Measurements from ENCODE around the gene DUOXA2.

The DUOXA2 gene

DNA sequence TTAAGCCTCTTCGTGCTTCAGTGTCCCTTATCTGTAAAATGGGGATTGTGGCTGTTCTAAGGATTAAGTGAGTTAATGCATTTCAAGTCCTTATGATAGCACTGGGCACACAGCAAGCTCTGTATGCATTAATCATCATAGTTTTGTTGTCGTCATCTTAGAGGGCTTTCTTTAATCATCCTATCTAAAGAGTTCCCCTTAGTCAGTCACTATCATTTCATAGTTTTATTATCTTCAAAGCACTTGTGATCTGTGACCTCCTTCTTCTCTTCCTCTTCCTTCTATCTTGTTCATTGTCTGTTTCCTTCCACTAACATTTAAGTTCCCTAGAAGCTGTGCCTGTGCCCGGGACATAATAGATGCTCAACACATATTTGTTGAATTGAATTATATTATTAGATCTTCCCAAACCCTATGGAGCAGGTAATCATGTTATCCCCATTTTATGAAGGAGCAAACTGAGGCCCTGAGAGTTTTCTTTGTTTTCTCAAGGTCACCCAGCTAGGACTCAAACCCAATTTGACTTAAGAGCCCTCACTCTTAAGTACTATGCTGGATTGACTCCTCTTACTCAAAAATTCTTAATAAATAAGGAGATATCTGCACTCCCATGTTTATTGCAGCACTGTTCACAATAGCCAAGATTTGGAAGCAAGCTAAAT is 24.3 kb upstream of the DUOXA2 start:
- H3K4me3 ChIP-seq (ENCODE audit: insufficient read depth, low read length, poor library complexity, severe bottlenecking): no peak overlapping the region

DNA sequence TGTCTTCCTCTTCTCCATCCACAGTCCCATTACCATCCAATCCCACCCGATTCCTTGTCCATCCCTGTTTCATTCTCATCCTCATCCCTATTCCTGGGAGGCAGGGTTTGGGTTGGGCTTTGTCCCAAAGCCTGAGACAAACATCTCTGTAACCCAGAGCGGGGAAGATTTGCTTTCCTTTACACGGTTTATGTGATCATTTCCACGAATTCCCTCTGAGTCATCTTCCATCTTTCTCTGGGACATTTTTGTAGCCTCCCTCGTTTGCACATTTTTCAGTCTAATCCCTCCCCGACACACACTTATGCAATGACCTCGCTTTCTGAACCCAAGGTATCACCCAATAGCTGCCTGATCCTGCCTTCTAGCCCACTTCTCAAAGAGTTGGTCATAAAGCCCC is 23.0 kb upstream of the DUOXA2 start:
- Histone ChIP-seq H3K9me2 (replicated peaks; ENCODE audit: insufficient read depth, low read length) (no peaks in the 10 kb centered on the region), H3K79me2 (ENCODE audit: insufficient read depth, low read length) (no peaks in the 10 kb centered on the region), H2AFZ (ENCODE audit: low read depth, low read length, severe bottlenecking) (no peak overlapping the region), H3K36me3 (ENCODE audit: low read length) (no peaks in the 10 kb centered on the region), H3K27ac (ENCODE audit: low read depth, low read length) (no peak overlapping the region), H4K20me1 (ENCODE audit: low read depth, low read length) (no peaks in the 10 kb centered on the region), H3K27me3 (ENCODE audit: low read length) (no peaks in the 10 kb centered on the region), H3K4me2 (ENCODE audit: low read depth, low read length, poor library complexity, severe bottlenecking) (no peak overlapping the region), H3K9ac (ENCODE audit: low read length) (no peak overlapping the region), H3F3A (ENCODE audit: insufficient read depth) (no peaks in the 10 kb centered on the region), H3K4me3 (ENCODE audit: insufficient read depth, low read length, poor library complexity, severe bottlenecking) (no peak overlapping the region), H3K9me3 (ENCODE audit: insufficient read depth, low read length) (no peaks in the 10 kb centered on the region)
- TF ChIP-seq, protein P1, sequence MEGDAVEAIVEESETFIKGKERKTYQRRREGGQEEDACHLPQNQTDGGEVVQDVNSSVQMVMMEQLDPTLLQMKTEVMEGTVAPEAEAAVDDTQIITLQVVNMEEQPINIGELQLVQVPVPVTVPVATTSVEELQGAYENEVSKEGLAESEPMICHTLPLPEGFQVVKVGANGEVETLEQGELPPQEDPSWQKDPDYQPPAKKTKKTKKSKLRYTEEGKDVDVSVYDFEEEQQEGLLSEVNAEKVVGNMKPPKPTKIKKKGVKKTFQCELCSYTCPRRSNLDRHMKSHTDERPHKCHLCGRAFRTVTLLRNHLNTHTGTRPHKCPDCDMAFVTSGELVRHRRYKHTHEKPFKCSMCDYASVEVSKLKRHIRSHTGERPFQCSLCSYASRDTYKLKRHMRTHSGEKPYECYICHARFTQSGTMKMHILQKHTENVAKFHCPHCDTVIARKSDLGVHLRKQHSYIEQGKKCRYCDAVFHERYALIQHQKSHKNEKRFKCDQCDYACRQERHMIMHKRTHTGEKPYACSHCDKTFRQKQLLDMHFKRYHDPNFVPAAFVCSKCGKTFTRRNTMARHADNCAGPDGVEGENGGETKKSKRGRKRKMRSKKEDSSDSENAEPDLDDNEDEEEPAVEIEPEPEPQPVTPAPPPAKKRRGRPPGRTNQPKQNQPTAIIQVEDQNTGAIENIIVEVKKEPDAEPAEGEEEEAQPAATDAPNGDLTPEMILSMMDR (IDR thresholded peaks at IDR 0.05; ENCODE audit: insufficient read depth, low read length, poor library complexity, severe bottlenecking): no peak
- TF ChIP-seq EZH2phosphoT487 (conservative IDR thresholded peaks at IDR 0.05; ENCODE audit: low read length): no peak

More for the DNA sequence above, 24.3 kb upstream of the DUOXA2 start:
- Histone ChIP-seq H3K9me2 (replicated peaks; ENCODE audit: insufficient read depth, low read length) (no peaks in the 10 kb centered on the region), H3K4me2 (ENCODE audit: low read depth, low read length, poor library complexity, severe bottlenecking) (no peak overlapping the region), H3K9me3 (ENCODE audit: insufficient read depth, low read length) (no peaks in the 10 kb centered on the region), H3K79me2 (ENCODE audit: insufficient read depth, low read length) (no peaks in the 10 kb centered on the region), H3K27me3 (ENCODE audit: low read length) (no peaks in the 10 kb centered on the region), H3K27ac (ENCODE audit: low read depth, low read length) (no peak overlapping the region), H3K9ac (ENCODE audit: low read length) (no peak overlapping the region), H3F3A (ENCODE audit: insufficient read depth) (no peaks in the 10 kb centered on the region), H2AFZ (ENCODE audit: low read depth, low read length, severe bottlenecking) (no peak overlapping the region), H4K20me1 (ENCODE audit: low read depth, low read length) (no peaks in the 10 kb centered on the region), H3K36me3 (ENCODE audit: low read length) (no peaks in the 10 kb centered on the region)
- no peak for TF ChIP-seq EZH2phosphoT487 (conservative IDR thresholded peaks at IDR 0.05; ENCODE audit: low read length)
- TF ChIP-seq, protein P1 (IDR thresholded peaks at IDR 0.05; ENCODE audit: insufficient read depth, low read length, poor library complexity, severe bottlenecking): no peak

DNA sequence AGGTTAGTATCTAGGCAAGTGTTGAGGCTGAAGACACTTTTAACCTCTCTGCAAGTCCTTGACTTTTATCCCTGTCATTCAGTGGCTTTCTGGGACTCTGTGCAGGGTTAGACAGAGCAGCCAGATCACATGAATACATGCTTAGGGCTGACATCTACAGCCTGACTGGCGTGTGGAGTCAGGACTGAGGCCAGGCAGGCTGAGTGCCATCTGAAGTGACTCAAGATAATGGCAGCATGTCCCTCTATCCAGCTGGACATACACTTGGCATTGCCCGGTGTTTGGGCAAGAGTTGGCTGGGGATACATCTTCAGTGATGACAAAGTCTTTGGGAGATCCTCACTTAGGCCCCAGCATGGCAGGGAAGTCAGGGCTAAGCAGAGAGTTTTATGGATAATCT is 22.6 kb upstream of the DUOXA2 start:
- H3K4me3 ChIP-seq (ENCODE audit: insufficient read depth, low read length, poor library complexity, severe bottlenecking): no peak overlapping the region

More for the DNA sequence above, 22.6 kb upstream of the DUOXA2 start:
- H3K27me3 ChIP-seq (ENCODE audit: low read length): no peaks in the 10 kb centered on the region
- TF ChIP-seq, protein P1 (IDR thresholded peaks at IDR 0.05; ENCODE audit: insufficient read depth, low read length, poor library complexity, severe bottlenecking): no peak
- TF ChIP-seq EZH2phosphoT487 (conservative IDR thresholded peaks at IDR 0.05; ENCODE audit: low read length): no peak
- H2AFZ ChIP-seq (ENCODE audit: low read depth, low read length, severe bottlenecking): no peak overlapping the region
- H3K9me2 ChIP-seq (replicated peaks; ENCODE audit: insufficient read depth, low read length): no peaks in the 10 kb centered on the region
- no peak overlapping the region for H3K9ac ChIP-seq (ENCODE audit: low read length)
- no peaks in the 10 kb centered on the region for H3F3A ChIP-seq (ENCODE audit: insufficient read depth)
- no peaks in the 10 kb centered on the region for H4K20me1 ChIP-seq (ENCODE audit: low read depth, low read length)
- no peaks in the 10 kb centered on the region for H3K36me3 ChIP-seq (ENCODE audit: low read length)
- H3K4me2 ChIP-seq (ENCODE audit: low read depth, low read length, poor library complexity, severe bottlenecking): no peak overlapping the region
- no peak overlapping the region for H3K27ac ChIP-seq (ENCODE audit: low read depth, low read length)
- H3K9me3 ChIP-seq (ENCODE audit: insufficient read depth, low read length): no peaks in the 10 kb centered on the region
- no peaks in the 10 kb centered on the region for H3K79me2 ChIP-seq (ENCODE audit: insufficient read depth, low read length)

Data from SU-DHL-6 (cell line).